ENCODE results near the gene COL4A6.

GRCh38 chrX:108270739-108271396 lies 167.4 kb downstream of the COL4A6 start:
- TF ChIP-seq PATZ1 (CRISPR knock-in tag; IDR thresholded peaks at IDR 0.05; ENCODE audit: borderline replicate concordance) (no peak), RARB (CRISPR knock-in tag; IDR thresholded peaks at IDR 0.05) (no peak), CREB5 (CRISPR knock-in tag; IDR thresholded peaks at IDR 0.05; ENCODE audit: low read depth) (no peak), BACH2 (CRISPR knock-in tag; IDR thresholded peaks at IDR 0.05; ENCODE audit: borderline replicate concordance) (no peak)
